HG03064 (cell line): ENCODE data around the gene DISP3.

ENCODE experiments used
- ATAC-seq: cut with Tn5 transposase; IDR thresholded peaks from one replicate; pipeline ENCODE4 v1.9.1; 2021; ENCODE audit warnings: low read depth; ENCODE audit not compliant: unreplicated experiment

Gene DISP3

DNA sequence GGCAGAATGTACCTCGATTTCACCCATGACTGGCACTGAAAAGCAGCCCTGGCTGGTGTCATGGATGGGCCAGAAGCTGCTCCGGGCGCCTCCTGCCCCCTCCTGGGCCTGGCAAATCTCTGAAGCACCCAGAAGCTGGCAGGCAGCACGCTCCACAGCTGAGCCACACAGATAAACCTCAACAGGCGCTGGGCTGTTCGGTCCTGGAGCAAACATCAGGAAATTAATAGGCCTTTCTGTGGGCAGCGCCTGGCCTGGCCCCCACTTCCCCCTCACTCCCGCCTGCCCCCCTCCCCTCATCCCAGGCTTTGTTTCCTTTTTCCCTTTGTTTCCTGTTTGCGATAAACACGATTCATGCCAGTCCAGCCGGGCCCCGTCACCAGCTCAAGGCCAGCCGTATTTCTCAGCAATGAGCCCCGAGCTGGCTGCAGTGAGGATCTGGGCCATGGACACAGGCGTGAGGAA lies 20.1 kb upstream of the DISP3 start:
- ATAC-seq, result no peak

DNA sequence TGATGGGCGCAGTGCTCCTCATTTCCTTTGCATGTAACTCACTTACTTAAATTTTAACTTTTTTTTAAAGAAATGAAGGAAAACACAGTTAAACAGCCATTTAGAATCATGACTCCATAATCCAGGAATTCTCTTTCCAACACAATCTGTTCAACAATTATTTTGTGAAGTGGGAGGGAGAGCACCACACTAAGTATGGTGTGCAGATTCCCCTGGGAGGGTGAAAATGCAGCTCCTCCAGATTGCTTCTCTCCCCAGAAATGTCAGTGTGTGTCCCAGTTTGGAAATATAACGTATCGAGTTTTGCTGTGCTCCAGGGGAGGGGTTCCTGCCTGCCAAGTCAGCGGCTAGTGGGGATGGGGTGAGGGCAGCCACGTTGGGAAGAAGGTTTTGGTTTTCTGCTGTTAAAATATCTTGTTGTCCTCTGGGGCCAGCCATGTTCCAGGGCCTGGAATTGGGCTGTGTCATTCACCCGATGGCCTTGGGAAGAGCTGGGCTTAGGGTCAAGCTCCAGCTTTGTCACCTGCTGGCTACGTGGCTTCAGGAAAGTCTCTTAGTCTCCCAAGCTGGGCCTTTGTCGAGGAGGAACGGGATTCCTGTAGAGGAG lies 17.3 kb upstream of the DISP3 start:
- no peak for ATAC-seq

- ATAC-seq, result no peak
These were observed 16.6 kb upstream of the DISP3 start for GRCh38 chr1:11462224-11462923.

DNA sequence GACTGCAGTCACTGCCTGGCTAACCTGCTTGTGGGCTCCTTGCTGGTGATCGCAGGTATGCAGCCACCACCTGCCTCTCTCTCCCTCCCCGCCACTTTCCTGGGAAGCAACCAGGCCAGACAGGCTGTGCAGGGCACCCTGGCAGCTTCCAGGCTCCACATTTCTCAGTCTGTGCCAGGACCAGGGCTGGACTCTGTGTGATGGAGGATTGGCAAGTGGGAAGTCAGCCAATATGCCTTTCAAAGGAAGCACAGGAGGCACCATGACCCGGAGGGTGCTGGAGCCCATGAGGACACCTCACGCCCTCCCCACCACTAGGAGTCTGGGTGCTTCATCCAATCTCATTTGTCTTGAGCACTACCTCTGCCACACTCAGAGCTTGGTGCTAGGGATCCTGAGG lies 15.8 kb upstream of the DISP3 start:
- ATAC-seq, result no peak

GRCh38 chr1:11465307-11465706 lies 13.6 kb upstream of the DISP3 start:
- no peak for ATAC-seq

DNA sequence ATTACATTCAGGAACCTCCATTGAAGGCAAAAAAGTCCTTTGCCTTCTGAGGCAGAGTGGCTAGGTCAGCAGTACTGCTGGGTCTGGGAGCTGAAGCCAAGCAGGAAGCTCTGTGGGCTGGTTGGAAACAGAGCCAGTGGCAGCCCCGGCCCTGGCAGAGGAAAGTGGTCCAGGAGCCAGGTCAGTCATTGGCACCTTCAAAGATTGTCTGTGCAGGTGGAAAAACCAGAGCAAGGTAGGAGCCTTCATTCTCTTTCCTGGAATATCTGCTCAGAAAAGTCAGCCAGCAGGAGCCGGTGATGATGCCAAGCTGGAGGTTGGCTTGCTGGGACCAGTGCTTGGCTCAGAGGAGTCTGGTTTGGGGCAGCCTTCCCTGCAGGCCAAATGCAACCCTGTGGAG lies 12.5 kb upstream of the DISP3 start:
- ATAC-seq, result no peak

DNA sequence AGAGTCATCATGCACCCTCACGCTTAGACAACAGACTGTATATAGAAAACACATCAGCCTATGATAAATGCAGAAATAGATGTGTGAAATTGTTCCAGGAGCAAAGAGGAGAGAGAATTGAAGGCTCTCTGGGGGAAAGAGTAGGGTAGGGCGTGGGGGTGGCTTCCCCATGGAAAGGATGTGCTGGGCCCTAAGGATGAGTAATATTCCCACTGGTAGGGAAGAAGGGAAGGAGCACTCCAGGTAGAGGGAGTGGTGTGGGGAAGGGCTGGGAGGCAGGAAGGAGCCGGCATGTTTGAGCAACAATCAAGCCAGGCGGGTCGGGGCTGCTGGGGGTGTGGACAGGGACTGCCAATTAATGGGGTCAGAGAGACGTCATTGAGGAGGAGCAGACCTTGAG lies 10.1 kb upstream of the DISP3 start:
- no peak for ATAC-seq

DNA sequence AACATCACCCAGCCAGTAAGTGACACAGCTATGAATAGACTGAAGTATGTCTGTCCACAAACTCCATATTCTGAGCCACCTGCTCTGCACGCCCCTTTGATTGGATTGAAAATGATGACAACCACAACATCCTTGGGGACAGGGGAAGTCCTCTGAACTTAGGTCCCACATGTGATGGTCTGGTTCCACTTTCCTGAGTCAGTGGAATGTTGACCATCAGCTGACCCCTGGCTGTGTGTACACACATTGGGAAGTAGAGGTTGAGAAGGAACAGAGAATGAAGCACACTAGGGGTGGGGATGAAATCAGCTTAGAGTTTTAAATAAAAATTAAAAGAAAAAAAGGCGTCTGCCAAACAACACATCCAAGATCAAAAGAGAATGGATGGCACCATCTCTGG lies 8.0 kb upstream of the DISP3 start:
- no peak for ATAC-seq

DNA sequence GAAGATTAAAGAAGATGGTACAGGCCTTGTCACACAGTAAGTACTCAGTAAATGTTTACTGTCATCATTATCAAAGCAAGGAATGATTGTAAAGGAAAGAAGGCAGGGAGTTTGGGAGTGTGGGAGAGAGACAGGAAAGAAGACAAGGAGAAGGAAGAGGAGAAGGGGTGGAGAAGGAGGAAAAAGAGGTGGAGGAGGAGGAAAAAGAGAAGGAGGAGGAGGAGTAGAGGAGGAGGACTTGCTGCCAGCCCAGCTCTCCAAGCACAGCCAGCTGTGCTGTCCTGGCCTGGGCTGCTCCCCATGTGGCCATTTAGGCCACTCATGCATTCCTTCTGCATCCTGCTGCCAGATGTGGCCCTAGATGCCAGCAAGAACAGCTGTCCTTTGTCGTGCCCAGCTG lies 7.5 kb upstream of the DISP3 start:
- ATAC-seq, result no peak

- ATAC-seq, result no peak
These were observed 6.7 kb upstream of the DISP3 start for GRCh38 chr1:11472284-11472683.

DNA sequence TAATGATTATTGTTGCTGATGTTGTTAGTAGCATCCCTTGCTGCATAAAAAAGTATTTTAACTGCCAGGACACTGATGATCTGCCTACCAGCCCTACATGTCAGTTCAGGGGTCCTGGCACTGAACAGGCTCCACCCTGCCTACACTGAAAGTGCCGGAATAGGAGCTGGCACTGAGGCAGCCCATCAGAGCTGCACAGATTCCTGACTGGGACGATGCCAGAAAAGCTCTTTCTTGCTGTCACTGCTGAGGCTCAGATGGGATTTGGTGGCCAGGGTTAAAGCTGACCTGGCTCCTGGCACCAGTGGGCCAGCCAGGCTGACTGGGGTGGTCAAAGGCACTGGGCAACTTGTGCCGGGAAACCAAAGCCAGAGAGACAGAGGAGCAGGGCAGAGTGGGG lies 6.2 kb upstream of the DISP3 start:
- ATAC-seq, result no peak

- ATAC-seq, result no peak
These were observed 5.4 kb upstream of the DISP3 start for GRCh38 chr1:11473491-11474034.

- no peak for ATAC-seq
These were observed 4.1 kb upstream of the DISP3 start for GRCh38 chr1:11474826-11475225.

- ATAC-seq, result no peak
These were observed 3.2 kb upstream of the DISP3 start for GRCh38 chr1:11475748-11476147.

GRCh38 chr1:11479375-11479979 lies 522 bp downstream of the DISP3 start:
- no peak for ATAC-seq

GRCh38 chr1:11481019-11481418 lies 2.1 kb downstream of the DISP3 start:
- ATAC-seq, result no peak

DNA sequence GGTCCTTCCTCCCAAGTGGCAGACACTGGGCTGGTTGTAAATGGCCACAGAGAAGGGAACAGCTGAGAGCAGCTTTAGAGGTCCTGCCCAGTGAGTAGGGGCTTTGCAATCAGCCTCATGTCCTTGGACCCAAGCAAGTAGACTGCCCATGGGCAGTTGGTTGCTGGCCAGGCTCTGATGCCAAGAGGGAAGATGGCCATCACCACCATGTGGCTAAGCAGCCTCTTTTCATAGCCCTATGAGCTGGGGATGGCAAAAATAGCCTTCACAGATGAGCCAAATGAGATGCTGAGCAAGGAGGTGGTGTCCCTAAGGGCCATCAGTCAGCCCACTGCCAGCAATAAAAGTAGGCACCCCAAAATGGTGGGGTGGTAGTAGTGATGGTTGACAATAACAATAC lies 3.2 kb downstream of the DISP3 start:
- ATAC-seq, result no peak

DNA sequence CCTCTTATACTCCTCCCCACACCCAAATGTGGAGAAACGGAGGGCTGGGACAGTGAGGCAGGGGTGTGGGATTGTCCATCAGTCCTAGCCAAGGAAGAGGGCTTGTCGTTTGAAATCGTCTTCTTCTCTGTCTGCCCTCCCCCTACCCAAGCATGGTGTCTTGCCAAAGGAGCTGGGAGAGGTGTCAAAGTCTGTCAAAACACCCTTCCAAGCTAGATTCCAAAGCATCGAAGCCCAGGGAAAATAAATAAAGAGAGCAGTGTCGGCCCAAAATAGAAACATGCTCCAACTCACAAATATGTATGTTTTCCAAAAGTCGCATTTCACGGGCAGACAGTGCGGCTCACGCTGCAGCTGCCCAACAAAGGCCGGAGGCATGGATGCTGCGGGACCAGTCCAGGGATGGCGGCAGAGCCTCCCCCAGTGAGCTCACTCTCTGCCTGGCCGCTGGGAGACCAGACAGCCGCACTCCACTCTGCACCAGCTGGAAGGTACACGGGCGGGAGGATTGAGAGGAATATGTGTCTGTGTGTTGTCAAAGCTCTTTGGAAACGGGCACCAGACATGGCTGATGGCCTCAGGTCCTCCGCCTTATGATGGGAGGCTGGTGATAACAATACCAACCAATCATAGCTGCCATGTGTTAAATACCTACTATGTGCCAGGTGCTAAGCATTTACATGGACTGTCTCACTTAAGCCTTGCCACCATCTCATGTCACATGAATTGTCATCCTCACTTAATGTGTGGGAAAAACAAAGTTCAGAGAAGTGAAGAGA lies 3.9 kb downstream of the DISP3 start:
- no peak for ATAC-seq

DNA sequence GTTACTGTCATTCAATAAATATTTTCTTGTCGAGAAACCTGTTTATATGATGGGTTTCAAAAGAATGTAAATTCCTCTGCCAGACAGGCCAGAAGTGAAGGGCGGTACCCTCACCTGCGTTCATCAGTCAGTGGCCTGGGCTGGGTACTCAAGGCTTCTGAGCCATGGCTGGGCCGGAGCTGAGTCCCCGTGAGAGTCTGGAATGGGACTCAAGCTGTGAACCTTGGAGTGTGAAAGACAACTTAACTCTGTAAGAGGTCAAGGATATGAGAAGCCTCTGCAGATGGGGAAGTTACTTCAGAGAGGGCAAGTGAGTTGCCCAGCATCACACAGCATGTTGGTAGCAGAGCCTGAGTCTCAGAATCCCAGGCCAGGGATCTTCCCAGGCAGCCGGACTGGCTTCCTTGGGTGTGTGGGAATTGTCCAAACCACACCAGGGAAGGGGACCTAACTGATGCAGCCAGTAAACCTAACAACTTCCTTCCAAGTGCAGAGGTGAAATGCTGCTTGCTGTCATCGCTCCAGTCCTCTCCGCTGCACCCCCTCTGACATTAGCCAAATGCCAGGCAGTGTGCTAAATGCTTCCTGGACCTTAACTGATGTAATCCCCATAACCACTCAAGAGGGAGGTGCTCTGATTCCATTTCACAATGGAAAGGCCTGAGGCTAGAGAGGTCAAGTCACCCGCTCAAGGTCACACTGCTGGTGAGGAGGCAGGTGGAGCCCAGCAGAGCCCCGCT lies 4.8 kb downstream of the DISP3 start:
- no peak for ATAC-seq

GRCh38 chr1:11484321-11484655 lies 5.3 kb downstream of the DISP3 start:
- no peak for ATAC-seq

- ATAC-seq, result no peak
These were observed 6.2 kb downstream of the DISP3 start for GRCh38 chr1:11485191-11485590.
